Measurements from ENCODE around the gene PHIP.

- TF ChIP-seq CTCF (IDR thresholded peaks at IDR 0.05) (no peak), POLR2A (IDR thresholded peaks at IDR 0.05) (no peak), POLR2AphosphoS5 (IDR thresholded peaks at IDR 0.05) (no peak), EP300 (IDR thresholded peaks at IDR 0.05; ENCODE audit: low read depth) (no peak)
Observed at GRCh38 chr6:79064635-79065034, 13.4 kb downstream of the PHIP start.
